Measurements from ENCODE around the gene NLGN1.

Gene NLGN1

DNA sequence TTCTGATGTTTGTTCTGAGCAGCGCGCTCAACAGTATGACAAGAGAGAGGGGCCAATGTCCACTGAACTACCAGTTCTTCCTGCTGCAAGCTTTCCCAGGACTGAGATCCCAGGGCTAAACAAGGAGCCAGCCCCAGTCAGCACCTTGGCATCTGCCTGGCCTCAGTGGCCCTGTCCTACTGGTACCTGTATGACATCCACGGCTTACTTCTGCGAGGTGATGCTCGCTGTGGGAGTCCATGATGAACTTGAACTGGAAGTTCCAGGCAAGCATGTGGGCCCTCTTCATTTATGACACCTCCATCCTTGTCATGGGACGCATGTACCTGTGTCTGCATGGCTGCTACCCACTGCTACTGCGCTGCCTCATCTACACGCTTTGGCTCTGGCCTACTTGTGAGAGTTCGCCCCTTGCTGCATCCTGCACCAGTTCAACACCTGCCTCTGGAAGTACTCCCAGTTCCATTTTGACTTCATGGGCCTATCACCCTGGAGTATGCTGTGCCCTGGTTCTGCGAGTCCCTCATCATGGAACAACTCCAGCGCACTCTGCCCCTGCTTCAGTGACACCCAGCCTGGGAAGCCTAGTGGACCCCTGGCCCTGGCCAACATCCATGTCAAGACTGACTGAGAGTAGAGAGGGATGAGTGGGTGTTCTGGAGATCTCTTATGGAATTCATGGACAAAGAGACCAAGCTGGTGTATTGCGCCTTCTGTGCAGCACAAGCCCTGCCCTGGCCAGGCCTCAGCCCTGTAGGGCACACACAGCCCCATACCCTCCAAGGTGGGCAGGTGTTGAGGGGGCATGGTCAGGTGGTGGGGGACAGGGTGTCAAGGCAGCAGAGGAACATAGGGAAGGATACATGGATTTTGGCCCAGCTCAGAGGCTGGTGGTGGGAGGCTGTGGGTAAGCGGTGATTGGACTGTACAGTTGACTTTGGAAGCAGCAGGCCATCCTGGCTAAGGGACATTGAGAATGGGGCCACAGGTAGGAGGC is 246.8 kb downstream of the NLGN1 start:
- no peak for DNase-seq

DNA sequence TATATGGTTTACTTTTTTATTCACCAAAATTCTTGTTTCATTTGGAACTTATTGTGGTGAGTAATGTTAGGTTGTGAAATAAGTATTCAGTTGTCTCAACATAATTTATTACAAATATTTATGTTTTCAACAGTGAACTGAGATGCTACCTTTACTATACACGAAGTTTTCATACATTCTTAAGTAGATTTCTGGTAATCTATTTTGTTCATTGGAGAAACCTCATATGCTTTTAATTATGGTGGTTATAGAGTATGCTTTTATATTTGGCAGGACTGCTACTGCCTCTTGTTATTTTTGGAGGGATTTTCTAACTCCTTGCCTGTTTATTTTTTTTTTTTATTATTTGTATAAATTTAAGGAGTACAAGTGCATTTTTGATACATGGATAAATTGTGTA is 253.1 kb downstream of the NLGN1 start:
- DNase-seq: no peak

DNA sequence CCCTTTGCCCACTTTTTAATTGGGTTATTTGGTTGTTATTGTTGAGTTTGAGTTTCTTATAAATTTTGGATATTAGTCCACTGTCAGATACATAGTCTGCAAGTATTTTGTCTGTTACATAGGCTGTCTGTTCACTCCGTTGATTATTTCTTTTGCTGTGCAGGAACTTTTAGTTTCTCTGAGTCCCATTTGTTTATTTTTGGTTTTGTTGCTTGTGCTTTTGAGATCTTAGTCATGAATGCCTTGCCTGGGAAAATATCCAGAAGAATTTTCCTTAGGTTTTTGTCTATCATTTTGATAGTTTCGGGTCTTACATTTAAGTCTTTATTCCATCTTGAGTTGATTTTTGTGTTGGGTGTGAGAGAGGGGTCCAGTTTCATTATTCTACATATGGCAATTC is 254.5 kb downstream of the NLGN1 start:
- DNase-seq: no peak

DNA sequence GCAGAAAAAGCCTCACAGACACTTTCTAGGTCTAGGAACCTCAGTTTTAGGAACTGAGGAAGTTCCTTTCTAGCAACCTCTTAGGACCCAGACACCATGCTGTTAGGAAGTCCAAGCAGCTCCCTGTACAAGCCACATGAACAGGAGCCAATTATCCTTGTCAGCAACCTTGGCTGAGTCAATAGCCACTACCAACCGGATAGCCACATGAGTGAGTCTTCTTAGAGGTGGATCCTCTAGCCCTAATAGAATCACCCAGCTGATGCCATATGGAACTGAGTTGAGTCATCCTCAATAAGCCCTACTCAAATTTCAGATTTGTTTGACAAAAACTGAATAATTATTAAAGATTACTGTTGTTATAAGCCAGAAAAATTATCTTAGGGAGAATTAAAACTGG is 256.2 kb downstream of the NLGN1 start:
- peak; percentile 37 for DNase-seq

DNA sequence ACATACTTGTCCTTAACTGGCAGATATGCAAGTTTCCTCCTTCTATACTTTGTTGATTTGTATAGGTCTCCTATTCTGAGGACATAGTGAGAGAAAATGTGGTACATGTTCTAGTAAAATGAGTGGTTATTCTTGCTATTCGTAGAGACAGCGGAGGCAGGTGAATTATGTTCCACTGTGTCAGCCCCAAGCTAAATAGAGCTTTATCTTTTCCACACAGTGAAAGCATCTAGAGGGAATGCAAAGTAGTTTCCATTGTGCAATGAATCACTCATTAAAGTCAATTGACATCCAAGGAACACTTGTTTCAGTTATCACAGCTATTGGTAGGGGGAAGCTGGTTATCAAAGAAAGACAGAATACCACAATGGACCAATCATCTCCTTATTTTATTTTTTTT is 262.4 kb downstream of the NLGN1 start:
- DNase-seq: no peak

DNA sequence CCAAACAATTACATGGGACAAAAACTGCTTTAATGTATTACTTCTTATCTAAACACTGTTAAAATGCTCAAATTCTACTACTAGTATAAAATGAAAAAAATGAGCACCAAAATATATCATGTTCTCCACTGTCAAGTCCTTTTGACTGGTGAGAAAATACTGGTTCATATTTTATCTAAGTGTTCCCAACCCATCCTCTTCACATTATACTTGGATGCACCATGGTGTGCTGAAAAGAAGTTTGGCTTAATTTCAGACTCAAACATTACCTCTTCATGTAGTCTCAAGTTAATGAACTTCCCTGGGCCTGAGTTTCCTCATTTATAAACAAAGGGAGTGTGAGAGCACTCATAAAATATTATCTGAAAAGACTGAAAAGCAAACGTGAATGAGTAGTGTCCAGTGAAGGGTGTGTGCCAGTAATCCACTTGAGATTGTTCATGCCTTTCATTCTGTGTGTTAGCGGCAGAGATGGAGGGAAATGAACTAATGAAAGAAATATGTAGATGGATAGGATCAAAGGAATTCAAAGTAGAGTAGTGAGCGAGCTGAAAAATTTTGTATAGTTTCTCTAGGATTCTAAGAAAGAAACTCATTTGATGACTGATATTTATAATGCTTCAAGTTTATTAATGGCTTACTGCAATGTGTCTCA is 263.2 kb downstream of the NLGN1 start:
- peak; percentile 10 for DNase-seq

DNA sequence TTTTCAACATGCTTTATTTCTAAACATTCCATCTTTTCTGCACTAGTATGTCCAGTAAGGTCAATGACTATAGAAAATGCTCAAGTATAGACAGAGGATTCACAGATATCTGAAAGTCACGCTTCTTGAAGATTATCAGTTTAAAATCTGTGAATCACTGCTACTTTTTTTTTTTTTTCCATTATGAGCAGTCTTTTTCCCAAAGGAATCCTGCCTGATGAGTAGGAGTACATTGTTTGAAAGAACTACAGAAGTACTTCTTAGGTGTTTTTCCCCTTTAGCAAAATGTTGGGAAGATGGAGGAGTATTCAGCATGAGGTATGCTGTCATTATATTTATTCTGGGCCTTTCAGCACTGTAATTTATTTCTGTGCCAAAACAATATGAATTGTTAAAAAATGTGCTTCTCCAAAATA is 266.2 kb downstream of the NLGN1 start:
- DNase-seq: no peak

DNA sequence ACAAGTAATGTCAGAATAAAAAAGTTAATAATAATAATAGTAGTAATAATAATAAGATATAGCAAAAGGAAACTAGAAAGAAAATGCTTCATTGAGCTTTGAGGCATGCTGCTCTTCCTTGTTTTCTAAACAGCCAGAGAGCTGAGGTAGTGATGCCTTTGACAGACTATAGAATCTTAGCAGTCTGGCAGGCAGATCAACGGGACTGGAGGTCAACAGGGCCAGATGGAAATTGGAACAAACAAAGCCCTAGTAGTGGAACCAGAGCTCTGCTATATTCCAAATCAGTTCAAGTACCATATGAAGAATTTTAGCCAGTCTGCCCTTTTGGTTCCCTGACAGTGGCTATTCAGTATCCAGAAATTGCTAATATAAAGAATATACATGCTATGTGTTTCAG is 278.6 kb downstream of the NLGN1 start:
- no peak for DNase-seq

DNA sequence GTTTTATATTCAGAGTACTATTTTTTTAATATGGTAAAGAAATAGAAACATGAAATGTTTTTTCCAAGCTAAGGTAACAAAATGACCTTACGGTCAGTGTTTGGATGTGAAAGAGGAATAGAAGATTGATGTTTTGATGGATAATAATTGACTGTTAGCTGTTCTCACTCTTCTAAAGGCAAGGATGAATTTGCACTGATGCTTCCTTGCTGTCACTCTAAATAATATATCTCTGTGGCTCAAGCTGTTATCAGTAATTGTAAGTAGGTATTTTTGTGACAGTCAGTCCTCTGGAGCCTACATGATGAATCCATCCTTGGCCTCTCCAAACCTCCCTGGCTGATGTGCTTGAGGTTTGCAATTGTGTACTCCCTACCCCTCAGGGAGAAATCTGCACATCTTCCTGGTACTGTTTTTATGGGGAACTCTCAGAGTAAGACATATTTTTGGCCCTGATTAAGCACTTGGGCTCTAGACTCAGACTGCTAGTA is 283.7 kb downstream of the NLGN1 start:
- no peak for DNase-seq

DNA sequence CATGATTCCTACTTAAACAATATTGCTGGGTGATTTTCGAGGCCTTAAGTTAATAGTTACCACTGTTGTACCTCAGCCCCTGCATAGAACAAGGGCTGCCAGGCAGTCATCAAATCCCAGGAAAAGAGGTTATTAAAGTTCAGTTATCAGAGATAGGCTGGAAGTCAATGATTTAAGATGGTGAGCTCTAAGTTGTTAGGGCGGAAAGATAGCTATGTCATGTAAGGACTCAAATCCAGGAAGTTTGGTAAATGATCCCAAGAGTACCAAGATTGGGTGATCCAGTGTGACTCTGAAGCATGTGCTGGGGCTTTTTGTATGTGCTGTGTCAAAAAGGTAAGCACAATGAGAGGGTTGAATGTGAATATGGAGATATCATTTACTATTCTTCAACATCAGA is 287.9 kb downstream of the NLGN1 start:
- DNase-seq: no peak

DNA sequence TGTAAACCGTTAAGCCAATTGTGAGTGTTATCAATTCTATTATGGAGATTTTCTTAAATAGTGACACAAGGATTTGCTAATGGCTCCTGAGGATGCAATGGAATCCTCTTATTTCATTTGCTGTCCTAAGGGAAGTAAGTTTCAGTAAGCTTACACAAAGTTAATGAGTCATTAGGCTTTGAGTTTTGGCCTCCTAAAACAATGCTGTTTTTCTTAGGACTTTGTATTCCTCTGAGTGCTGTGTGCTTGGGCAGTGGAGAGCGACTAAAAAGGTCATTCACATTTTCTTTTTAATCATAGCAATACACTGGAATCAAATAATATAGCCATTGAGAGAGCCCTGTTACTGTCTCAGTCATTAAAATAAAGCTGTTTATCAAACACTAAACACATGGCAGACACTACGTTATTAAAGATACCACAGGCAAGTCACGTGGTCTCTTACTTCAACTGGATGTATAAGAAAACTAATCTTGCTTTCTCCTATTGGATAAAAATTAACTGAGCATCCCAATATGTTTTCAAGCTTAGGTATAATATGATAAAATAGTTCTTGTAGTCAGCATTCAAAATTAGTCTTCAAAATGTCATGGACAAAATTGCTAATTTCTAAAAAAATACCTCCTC is 290.8 kb downstream of the NLGN1 start:
- DNase-seq: no peak

DNA sequence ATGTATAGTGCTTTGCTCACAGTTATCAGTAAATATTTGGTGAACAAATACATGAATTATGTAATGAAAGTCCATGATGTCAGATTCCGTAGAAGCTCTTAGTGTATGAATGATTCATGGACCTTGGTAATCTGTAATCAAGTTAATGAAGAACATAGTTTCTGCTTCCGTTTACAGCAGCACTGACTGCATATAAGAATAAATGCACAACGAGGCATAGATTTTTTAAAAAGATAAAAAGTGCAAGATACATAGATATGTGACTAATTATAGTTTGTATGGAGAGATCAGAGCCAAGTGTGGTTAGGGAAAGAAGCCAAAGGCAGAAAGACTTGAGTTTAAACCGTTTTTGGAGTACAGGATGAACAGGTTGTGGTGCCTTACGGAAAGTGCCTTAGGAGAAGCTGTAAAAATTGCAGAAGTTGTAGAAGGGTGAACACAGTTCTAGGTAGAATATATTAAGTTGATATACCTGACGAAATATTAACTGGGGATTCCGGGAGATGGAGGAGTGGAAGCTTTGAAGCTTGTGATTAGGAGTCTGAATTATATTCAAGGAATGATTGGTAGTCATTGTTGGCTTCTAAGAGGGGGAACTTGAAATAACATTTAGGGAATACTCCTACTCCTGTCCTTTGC is 293.1 kb downstream of the NLGN1 start:
- DNase-seq: no peak

DNA sequence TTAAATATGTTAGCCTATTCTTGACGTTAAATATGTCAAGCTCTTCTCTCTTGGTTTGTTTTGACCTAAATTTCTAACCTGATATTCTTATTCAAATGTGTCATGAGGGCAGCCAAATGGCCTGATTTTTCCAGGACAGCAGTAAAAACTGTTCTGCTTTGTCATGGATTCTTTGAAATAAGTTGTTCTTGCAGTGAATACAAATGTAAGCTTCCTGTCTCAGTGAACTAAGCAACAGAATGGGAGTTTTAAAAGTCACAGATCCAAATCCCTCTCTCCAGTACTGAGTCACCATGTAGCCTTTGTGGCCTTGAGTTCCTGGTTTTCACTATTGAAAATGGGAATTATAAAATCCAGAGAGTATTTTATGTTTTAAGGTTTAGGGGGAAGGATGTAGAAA is 301.8 kb downstream of the NLGN1 start:
- no peak for DNase-seq

DNA sequence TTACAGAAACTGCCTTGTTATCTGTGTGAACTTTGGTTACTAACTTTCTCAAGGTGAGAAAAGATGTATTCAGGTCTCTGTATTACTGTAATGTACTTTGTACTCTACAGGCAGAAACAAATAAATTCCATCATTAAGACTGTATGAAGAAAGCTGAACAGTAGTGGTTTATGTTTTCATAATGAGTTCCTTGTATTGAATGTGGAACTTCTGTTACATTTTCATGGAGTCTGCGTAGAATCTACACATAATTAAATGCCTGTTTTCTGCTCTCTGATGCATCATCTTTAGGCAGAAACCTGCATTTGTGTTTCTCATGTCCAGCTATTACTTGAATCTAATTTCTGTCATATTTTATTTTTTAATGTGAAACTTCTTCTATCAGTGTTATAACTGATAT is 302.8 kb downstream of the NLGN1 start:
- no peak for DNase-seq

DNA sequence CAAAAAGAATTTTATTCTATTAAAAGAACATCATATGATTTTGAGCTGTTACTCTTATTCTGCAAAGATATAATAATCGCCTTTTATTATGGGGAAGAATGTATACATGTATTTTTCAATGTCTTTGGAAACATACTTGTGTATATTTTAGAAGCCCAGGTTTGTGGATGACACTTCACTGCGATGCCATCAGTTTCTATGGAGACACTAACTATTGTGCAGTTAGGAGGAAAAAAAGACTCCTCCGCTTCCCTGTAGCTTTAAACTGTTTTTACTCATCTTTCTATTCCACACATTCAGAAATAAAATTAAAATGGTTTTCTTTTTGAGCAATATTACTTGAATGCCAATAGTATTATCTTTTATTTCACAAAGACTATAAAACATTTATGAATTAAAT is 305.0 kb downstream of the NLGN1 start:
- DNase-seq: no peak

DNA sequence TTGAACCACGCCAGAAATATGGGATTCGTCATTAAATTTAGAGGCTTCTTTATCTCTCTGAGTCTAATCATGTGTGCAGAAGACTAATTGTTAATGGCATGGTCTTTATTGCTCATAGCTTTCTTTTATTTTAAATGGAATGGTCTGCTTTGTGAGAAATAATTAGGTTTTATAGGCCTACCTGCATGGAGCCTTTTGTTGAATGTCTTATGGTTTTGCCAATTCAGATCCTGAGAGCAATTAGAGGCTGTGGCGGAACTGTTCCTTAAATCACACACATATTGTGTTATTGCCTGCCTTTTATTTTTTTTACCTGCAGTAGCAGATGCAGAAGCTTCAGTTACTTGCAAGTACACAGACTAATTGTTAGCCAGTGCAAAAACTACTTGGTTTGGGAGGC is 306.2 kb downstream of the NLGN1 start:
- no peak for DNase-seq

DNA sequence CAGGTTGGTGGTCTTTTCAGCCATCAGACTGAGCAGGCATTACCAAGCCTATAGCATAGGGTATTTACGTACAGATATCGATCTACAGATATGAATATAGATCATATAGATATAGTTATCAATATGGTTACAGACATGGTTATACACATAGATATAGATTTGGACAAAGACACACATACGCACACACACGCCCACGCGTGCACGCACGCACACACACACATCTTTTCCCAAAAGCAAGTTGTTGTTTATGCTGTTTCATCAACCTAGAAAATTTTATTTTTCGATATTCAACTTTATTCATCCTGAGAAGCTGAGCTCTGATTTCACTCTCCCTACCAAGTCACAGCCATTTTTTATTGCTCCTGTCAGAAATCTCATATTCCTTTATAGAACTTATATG is 309.1 kb downstream of the NLGN1 start:
- no peak for DNase-seq

DNA sequence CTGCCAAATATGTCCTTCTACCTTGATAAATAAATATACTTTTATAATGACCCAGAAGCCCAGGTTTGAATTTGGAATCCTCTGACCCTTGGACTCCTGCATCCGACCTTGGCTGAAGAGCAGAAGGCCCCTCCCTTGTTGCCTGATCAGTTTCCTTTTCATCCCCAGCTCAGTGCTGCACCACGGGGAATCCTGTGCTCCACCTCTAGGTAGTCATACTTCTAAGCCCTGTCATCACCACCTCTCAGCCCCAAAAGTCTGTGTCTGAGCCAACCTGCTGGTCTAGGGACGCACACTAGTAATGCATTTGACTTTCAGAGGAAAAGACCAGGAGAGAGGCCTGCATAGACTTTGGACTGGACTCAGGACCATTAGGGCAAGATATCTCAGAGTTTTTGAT is 310.6 kb downstream of the NLGN1 start:
- no peak for DNase-seq

DNA sequence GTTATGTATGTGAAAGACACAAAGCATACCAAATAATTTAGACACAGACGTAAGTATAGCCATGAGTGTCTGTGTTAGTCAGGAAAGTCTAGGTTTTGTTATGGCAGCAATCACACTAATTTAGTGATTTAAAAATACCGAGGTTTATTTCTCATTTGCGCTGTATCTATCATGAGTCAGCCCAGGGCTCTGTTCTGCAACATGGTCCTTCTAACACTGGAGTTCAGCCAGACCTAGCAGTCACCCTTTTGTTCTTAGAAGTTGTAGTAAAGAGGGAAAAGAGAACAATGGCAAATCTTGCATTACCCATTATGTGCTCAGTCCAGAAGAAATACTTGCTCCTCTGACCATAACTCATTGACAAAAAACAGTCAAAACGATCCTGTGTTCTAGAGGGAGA is 311.5 kb downstream of the NLGN1 start:
- no peak for DNase-seq

DNA sequence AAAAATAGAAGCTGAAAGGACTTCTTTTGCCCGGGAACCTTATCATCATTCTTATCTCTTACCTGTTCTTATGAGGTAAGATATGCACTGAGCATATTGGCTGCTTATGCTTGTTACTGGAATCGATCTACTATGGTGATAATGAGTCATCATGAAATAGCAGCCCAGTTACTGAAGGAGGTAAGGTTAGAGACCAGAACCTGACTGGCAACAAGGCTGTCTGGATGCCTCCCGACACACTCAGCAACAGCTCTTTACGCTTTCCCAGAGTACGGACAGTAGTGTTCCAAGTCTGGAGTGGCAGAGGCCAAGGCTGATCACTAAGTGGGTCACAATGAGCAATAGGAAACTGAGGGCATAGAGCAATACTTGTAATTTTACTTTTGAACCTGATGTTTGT is 314.1 kb downstream of the NLGN1 start:
- peak; percentile 53 for DNase-seq

DNA sequence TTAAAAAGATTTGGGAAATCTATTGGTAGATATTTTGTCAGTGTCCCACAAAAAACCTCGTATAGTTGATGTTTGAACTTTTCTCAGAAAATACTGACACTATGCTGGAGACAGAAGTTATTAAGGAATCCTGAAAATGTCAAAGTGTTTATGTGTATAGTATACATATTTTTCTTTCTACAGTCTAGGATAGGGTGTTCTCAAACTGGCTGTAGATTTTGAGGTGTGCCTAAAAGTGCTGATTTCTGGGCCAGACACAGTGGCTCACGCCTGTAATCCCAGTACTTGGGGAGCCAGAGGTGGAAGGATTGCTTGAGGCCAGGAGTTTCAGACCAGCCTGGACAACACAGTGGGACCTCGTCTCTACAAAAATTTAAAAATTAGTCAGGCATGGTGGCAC is 322.0 kb downstream of the NLGN1 start:
- no peak for DNase-seq

DNA sequence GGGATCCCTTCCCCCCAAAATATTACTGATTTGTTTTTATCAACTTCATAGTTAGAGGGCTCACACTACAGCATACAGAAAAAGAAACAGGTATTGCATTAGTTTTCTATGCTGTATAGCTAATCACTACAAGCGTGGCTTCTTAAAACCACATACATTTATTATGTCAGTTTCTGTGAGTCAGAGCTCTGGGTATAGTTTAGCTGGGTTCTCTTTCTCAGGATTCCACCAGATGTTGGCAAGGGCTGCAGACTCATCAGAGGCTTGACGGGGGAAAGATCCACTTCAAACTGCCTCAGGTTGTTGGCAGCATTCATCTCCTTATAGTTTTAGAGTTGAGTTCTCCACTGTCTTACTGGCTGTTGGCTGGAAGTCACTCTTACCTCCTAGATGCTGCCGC is 328.0 kb downstream of the NLGN1 start:
- no peak for DNase-seq

DNA sequence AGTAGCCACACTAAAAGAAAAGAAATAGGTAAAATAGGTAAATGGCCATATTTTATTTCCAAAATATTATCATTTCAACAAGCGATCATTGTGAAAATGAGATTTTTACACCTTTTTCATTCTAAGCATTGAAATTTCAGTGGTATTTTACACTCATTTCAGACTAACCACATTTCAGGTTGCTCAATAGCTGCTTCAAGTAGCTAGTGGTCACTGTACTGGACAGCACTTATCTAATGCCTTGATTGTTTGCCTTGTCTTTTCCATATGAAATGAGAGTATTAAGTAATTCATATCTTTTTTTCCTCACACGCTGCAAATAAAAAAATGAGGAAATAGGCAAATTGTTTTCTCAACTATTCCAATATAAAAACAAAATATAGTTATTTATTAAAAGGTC is 332.8 kb downstream of the NLGN1 start:
- no peak for DNase-seq
